ENCODE results near the gene HOXA3. TPM values are rescaled to one million over a fixed set of nuclear protein-coding genes. Genes with fewer than 3 reads are reported as not detected.

HOXA3 gene
- total and polyA plus RNA-seq, 9 of the 15 experiments (the other 6 are each of a cell fraction or from before 2014, with no cell fraction given): 0.04 to 0.13 TPM; not detected in 7

DNA sequence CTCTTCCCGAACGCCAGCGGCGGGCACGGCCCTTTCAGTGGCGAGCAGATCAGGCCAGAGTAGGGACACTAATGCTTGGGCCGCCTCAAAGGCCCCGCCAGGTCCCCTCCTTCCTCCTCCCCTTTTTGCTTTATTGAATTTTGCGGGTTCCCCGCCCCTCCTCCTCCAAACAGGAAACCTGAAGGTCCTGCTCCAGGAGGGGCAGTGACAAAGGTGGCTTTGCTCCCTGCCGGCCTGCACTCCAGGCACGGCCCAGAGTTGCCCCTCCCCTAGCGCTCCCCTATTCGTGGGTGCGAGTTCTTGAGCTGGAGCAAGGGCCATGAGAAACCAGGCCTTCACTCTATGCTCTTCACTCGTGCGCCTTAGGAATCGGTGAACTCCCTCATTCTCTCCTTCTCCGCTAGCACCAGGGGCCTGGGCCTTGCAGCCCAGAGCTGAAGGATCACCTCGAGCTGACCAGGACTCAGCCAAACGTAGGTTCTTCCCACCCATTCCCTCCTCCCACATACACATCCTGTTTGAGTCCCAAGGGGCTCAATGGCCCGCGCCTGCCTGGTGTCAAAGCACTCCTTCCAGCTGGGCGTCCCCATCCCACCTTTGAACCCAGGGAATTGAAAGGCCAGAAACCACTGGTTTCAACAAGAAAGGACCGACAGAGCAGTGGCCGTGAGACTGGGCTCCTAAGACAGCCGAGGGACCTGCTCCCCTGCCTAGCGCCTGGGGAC, 4.2 kb downstream of the HOXA3 start:
- in situ Hi-C loops (cut with MboI) (loop anchor here (10.0 kb wide), 1 partner anchor 293 kb away; no protein-coding TSS in a partner anchor), intact Hi-C loops (cut with micrococcal nuclease) (no loop called here)
- FAIRE-seq: no peak
- DNase-seq (ENCODE audit: extremely low read depth in 1 of 4, low spot score in 3 of 4): no peak
- H3K4me2 ChIP-seq (ENCODE audit: insufficient read depth, low read length): no peak overlapping the region
- no peak overlapping the region for H3K4me3 ChIP-seq
- no peak overlapping the region for H3K27ac ChIP-seq (ENCODE audit: extremely low read depth, low read depth, low read length)
- H3K36me3 ChIP-seq (ENCODE audit: control insufficient read depth, insufficient read depth, low read length): no peaks in the 10 kb centered on the region
- CTCF ChIA-PET (ENCODE audit: low intra/inter-chr PET ratio): no interaction called here
- H3K27me3 ChIP-seq (ENCODE audit: control insufficient read depth in 2 of 2, insufficient read depth in 2 of 2, low read length in 2 of 2): peaks cover 50 to 92% of the 10 kb centered on the region in 2 experiments
- H3K4me1 ChIP-seq (replicated peaks in 1 of 2; ENCODE audit: control insufficient read depth in 2 of 2, insufficient read depth in 2 of 2, low read length in 2 of 2): peaks cover 0 to 29% of the 10 kb centered on the region in 2 experiments; a peak in 2 of 5 replicates
- no peaks in the 10 kb centered on the region for H4K20me1 ChIP-seq (replicated peaks; ENCODE audit: control insufficient read depth, insufficient read depth, low read length)
- no peaks in the 10 kb centered on the region for H3K9me1 ChIP-seq (ENCODE audit: control insufficient read depth, insufficient read depth, low read length)
- WGBS (ENCODE audit: insufficient coverage, low coverage, missing lambda C conversion rate): 9% methylated on average over 25 of the region's 28 CpGs
- BruUV-seq (replicated peaks): no TSS peak
- POLR2A ChIA-PET: no interaction called here
- no peaks in the 10 kb centered on the region for H3K9me3 ChIP-seq (replicated peaks; ENCODE audit: control insufficient read depth, insufficient read depth, low read depth, low read length)
- no peaks in the 10 kb centered on the region for H3K79me2 ChIP-seq (ENCODE audit: control insufficient read depth, insufficient read depth, low read length)
- no peak overlapping the region for H2AFZ ChIP-seq (ENCODE audit: low read depth, low read length)
- no peak for ATAC-seq
- TF ChIP-seq EHMT2 (IDR thresholded peaks at IDR 0.05) (no peak), ZNF263 (CRISPR knock-in tag; IDR thresholded peaks at IDR 0.05; ENCODE audit: borderline replicate concordance) (no peak), CBFA2T2 (conservative IDR thresholded peaks at IDR 0.05) (no peak), NFIC (IDR thresholded peaks at IDR 0.05) (no peak), BCL6 (CRISPR knock-in tag; IDR thresholded peaks at IDR 0.05) (no peak)
- TF ChIP-seq, protein P1, sequence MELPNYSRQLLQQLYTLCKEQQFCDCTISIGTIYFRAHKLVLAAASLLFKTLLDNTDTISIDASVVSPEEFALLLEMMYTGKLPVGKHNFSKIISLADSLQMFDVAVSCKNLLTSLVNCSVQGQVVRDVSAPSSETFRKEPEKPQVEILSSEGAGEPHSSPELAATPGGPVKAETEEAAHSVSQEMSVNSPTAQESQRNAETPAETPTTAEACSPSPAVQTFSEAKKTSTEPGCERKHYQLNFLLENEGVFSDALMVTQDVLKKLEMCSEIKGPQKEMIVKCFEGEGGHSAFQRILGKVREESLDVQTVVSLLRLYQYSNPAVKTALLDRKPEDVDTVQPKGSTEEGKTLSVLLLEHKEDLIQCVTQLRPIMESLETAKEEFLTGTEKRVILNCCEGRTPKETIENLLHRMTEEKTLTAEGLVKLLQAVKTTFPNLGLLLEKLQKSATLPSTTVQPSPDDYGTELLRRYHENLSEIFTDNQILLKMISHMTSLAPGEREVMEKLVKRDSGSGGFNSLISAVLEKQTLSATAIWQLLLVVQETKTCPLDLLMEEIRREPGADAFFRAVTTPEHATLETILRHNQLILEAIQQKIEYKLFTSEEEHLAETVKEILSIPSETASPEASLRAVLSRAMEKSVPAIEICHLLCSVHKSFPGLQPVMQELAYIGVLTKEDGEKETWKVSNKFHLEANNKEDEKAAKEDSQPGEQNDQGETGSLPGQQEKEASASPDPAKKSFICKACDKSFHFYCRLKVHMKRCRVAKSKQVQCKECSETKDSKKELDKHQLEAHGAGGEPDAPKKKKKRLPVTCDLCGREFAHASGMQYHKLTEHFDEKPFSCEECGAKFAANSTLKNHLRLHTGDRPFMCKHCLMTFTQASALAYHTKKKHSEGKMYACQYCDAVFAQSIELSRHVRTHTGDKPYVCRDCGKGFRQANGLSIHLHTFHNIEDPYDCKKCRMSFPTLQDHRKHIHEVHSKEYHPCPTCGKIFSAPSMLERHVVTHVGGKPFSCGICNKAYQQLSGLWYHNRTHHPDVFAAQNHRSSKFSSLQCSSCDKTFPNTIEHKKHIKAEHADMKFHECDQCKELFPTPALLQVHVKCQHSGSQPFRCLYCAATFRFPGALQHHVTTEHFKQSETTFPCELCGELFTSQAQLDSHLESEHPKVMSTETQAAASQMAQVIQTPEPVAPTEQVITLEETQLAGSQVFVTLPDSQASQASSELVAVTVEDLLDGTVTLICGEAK (IDR thresholded peaks at IDR 0.05): no peak
- TF ChIP-seq, protein P1 (CRISPR knock-in tag; IDR thresholded peaks at IDR 0.05): no peak
- TF ChIP-seq, protein P2, sequence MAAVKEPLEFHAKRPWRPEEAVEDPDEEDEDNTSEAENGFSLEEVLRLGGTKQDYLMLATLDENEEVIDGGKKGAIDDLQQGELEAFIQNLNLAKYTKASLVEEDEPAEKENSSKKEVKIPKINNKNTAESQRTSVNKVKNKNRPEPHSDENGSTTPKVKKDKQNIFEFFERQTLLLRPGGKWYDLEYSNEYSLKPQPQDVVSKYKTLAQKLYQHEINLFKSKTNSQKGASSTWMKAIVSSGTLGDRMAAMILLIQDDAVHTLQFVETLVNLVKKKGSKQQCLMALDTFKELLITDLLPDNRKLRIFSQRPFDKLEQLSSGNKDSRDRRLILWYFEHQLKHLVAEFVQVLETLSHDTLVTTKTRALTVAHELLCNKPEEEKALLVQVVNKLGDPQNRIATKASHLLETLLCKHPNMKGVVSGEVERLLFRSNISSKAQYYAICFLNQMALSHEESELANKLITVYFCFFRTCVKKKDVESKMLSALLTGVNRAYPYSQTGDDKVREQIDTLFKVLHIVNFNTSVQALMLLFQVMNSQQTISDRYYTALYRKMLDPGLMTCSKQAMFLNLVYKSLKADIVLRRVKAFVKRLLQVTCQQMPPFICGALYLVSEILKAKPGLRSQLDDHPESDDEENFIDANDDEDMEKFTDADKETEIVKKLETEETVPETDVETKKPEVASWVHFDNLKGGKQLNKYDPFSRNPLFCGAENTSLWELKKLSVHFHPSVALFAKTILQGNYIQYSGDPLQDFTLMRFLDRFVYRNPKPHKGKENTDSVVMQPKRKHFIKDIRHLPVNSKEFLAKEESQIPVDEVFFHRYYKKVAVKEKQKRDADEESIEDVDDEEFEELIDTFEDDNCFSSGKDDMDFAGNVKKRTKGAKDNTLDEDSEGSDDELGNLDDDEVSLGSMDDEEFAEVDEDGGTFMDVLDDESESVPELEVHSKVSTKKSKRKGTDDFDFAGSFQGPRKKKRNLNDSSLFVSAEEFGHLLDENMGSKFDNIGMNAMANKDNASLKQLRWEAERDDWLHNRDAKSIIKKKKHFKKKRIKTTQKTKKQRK (IDR thresholded peaks at IDR 0.05; ENCODE audit: borderline replicate concordance, low read depth, low read length): no peak
- H3K9ac ChIP-seq (ENCODE audit: insufficient read depth in 1 of 2, low read depth in 2 of 2, low read length in 2 of 2): no peak overlapping the region

All from K562 (cell line).